ENCODE results near the gene SEZ6L. TPM values are rescaled to one million over a fixed set of nuclear protein-coding genes. Genes with fewer than 3 reads are reported as not detected.

SEZ6L gene
- total RNA-seq, 1 experiment from 2014 or later, result not detected

GRCh38 chr22:26314656-26315055 lies 145.4 kb downstream of the SEZ6L start:
- DNase-seq (no peak), ATAC-seq (no peak)
- peaks cover 22% of the 10 kb centered on the region for H3K27me3 ChIP-seq (ENCODE audit: low read length)
- no TSS peak for BruUV-seq (replicated peaks)
- no peaks in the 10 kb centered on the region for H3K9me3 ChIP-seq (ENCODE audit: low read length)
- H4K20me1 ChIP-seq (ENCODE audit: low read length), result no peaks in the 10 kb centered on the region
- no peaks in the 10 kb centered on the region for H3K9me2 ChIP-seq (replicated peaks; ENCODE audit: low read length)
- no peak overlapping the region for H3K4me2 ChIP-seq (ENCODE audit: low read length)
- POLR2A ChIA-PET (ENCODE audit: unreplicated experiment), result no interaction called here
- CTCF ChIA-PET, result no interaction called here
- no peaks in the 10 kb centered on the region for H3F3A ChIP-seq (ENCODE audit: low read length, unreplicated experiment)
- no peaks in the 10 kb centered on the region for H3K79me2 ChIP-seq (ENCODE audit: low read length)
- no peak overlapping the region for H3K27ac ChIP-seq (ENCODE audit: low read length)
- no peak overlapping the region for H3K9ac ChIP-seq (ENCODE audit: low read length)
- no peak for TF ChIP-seq EZH2phosphoT487 (IDR thresholded peaks at IDR 0.05; ENCODE audit: borderline replicate concordance, low read length)
- TF ChIP-seq EZH2 (IDR thresholded peaks at IDR 0.05; ENCODE audit: low read length, unreplicated experiment), result no peak
- no peak for TF ChIP-seq CTCF (conservative IDR thresholded peaks at IDR 0.05; ENCODE audit: low read depth, low read length)
- no peaks in the 10 kb centered on the region for H3K4me1 ChIP-seq (ENCODE audit: insufficient read depth, low read length)
- no peaks in the 10 kb centered on the region for H3K36me3 ChIP-seq (ENCODE audit: low read depth, low read length)
- H2AFZ ChIP-seq (ENCODE audit: low read length), result no peak overlapping the region
- intact Hi-C loops (cut with micrococcal nuclease), result no loop called here
- no peak overlapping the region for H3K4me3 ChIP-seq (ENCODE audit: low read length)

DNA sequence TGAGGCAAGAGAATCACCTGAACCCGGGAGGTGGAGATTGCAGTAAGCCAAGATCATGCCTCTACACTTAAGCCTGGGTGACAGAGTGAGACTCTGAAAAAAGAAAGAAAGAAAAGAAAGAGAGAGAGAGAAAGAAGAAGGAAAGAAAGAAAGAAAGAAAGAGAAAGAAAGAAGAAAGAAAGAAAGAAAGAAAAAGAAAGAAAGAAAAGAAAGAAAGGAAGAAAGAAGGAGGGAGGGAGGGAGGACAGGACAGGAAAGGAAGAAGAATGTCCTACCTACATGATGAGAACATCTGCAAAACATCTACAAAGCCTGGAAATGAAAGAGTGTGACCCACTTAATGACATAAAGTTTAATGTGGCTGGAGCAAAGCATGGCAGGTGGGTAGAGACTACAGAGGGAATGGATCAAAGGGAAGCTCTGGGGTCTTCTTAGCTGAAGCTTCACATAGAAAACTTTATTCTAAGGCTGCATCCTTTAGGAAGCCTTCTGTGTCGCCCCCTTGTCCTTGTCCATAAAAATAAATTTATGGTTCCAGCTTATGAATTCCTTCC lies 147.5 kb downstream of the SEZ6L start:
- intact Hi-C loops (cut with micrococcal nuclease), result no loop called here
- POLR2A ChIA-PET (ENCODE audit: unreplicated experiment), result no interaction called here
- CTCF ChIA-PET, result no interaction called here

More for the DNA sequence above, 147.5 kb downstream of the SEZ6L start:
- Histone ChIP-seq H2AFZ (ENCODE audit: low read length) (no peak overlapping the region), H3F3A (ENCODE audit: low read length, unreplicated experiment) (no peaks in the 10 kb centered on the region), H3K4me2 (ENCODE audit: low read length) (no peak overlapping the region), H3K79me2 (ENCODE audit: low read length) (no peaks in the 10 kb centered on the region), H3K9ac (ENCODE audit: low read length) (no peak overlapping the region), H3K4me3 (ENCODE audit: low read length) (no peak overlapping the region), H3K36me3 (ENCODE audit: low read depth, low read length) (no peaks in the 10 kb centered on the region), H3K27me3 (ENCODE audit: low read length) (peaks cover 19% of the 10 kb centered on the region), H3K4me1 (ENCODE audit: insufficient read depth, low read length) (peaks cover under 1% of the 10 kb centered on the region; the same call in 1 of the 2 replicates), H3K9me2 (replicated peaks; ENCODE audit: low read length) (no peaks in the 10 kb centered on the region), H3K27ac (ENCODE audit: low read length) (no peak overlapping the region), H4K20me1 (ENCODE audit: low read length) (no peaks in the 10 kb centered on the region), H3K9me3 (ENCODE audit: low read length) (no peaks in the 10 kb centered on the region)
- ATAC-seq (no peak), DNase-seq (no peak)
- no TSS peak for BruUV-seq (replicated peaks)
- no peak for TF ChIP-seq EZH2 (IDR thresholded peaks at IDR 0.05; ENCODE audit: low read length, unreplicated experiment)
- no peak for TF ChIP-seq EZH2phosphoT487 (IDR thresholded peaks at IDR 0.05; ENCODE audit: borderline replicate concordance, low read length)
- no peak for TF ChIP-seq CTCF (conservative IDR thresholded peaks at IDR 0.05; ENCODE audit: low read depth, low read length)
